ENCODE results near the gene ANKRD28. TPM values are rescaled to one million over a fixed set of nuclear protein-coding genes. Genes with fewer than 3 reads are reported as not detected.

ANKRD28 gene
- polyA plus RNA-seq, 1 experiment, result 50.9 TPM

DNA sequence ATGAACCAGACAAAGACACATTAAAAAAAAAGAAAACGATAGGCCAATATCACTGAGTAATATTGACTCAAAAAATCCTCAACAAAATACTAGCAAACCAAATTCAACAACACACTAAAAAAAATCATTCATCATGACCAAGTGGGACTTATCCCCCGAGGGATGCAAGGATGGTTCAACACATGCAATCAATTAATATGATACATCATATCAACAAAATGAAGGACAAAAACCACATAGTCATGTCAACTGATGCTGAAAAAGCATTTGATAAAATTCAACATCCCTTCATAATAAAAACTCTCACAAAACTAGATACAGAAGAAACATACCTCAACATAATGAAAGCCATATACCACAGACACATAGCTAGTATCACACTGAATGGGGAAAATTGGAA lies 41.8 kb upstream of the ANKRD28 start:
- no peak for DNase-seq (ENCODE audit: low read depth)
- H3K4me3 ChIP-seq (ENCODE audit: low read depth, low read length), result no peak overlapping the region
- no peaks in the 10 kb centered on the region for H3K27me3 ChIP-seq (ENCODE audit: control insufficient read depth, insufficient read depth, low read length)
- TF ChIP-seq, protein P1, sequence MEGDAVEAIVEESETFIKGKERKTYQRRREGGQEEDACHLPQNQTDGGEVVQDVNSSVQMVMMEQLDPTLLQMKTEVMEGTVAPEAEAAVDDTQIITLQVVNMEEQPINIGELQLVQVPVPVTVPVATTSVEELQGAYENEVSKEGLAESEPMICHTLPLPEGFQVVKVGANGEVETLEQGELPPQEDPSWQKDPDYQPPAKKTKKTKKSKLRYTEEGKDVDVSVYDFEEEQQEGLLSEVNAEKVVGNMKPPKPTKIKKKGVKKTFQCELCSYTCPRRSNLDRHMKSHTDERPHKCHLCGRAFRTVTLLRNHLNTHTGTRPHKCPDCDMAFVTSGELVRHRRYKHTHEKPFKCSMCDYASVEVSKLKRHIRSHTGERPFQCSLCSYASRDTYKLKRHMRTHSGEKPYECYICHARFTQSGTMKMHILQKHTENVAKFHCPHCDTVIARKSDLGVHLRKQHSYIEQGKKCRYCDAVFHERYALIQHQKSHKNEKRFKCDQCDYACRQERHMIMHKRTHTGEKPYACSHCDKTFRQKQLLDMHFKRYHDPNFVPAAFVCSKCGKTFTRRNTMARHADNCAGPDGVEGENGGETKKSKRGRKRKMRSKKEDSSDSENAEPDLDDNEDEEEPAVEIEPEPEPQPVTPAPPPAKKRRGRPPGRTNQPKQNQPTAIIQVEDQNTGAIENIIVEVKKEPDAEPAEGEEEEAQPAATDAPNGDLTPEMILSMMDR (IDR thresholded peaks at IDR 0.05; ENCODE audit: insufficient read depth, low read depth, low read length), result no peak
- H3K36me3 ChIP-seq (ENCODE audit: control insufficient read depth, insufficient read depth, low read length), result no peaks in the 10 kb centered on the region
- POLR2A ChIA-PET, result no interaction called here
- CTCF ChIA-PET, result interaction anchor here (0.7 kb wide), 1 partner anchor 206 kb away, joined by 3 read pairs; no protein-coding TSS in a partner anchor

DNA sequence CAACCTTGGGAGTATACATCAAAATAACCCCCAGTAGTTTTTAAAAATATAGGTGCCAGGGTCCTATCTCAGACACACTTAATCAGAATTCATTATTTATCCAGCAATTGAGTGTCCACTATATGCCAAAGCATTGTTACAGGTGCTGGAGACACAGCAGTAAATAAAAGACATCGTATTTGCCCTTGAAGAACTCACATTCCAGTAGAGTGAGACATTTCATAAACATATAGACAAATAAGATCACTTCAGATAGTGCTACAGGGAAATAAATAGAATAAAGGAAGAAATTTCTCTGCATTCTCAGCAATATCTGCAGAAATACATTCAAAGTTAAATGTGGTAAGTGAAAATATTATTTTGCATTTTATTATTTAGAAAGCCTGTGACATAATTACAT lies 34.1 kb upstream of the ANKRD28 start:
- ChIA-PET POLR2A (no interaction called here), CTCF (no interaction called here)
- Histone ChIP-seq H3K27me3 (ENCODE audit: control insufficient read depth, insufficient read depth, low read length) (no peaks in the 10 kb centered on the region), H3K4me3 (ENCODE audit: low read depth, low read length) (no peak overlapping the region), H3K36me3 (ENCODE audit: control insufficient read depth, insufficient read depth, low read length) (no peaks in the 10 kb centered on the region)
- no peak for DNase-seq (ENCODE audit: low read depth)
- TF ChIP-seq, protein P1 (IDR thresholded peaks at IDR 0.05; ENCODE audit: insufficient read depth, low read depth, low read length), result no peak

DNA sequence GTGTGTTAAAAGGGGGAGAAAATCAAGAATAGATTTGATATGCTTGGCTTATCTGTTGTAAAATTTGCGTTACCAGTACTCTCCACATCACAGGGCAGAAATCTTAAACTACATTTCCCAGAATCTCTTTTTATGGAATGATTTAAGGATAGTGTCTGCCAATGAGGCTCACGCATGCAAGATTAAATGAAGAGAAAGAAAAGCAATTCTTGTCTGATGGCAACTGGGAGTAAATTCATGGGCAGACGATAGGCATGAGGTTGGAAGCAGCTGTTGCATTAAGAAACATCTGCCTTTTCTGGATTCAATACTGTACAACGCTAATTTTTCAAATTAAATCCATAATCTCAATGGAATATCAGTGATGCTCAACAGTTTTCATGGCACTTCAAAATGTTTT lies 27.2 kb upstream of the ANKRD28 start:
- DNase-seq (ENCODE audit: low read depth), result no peak
- H3K4me3 ChIP-seq (ENCODE audit: low read depth, low read length), result no peak overlapping the region
- TF ChIP-seq, protein P1 (IDR thresholded peaks at IDR 0.05; ENCODE audit: insufficient read depth, low read depth, low read length), result no peak
- CTCF ChIA-PET, result no interaction called here
- no peaks in the 10 kb centered on the region for H3K27me3 ChIP-seq (ENCODE audit: control insufficient read depth, insufficient read depth, low read length)
- H3K36me3 ChIP-seq (ENCODE audit: control insufficient read depth, insufficient read depth, low read length), result no peaks in the 10 kb centered on the region
- POLR2A ChIA-PET, result no interaction called here

DNA sequence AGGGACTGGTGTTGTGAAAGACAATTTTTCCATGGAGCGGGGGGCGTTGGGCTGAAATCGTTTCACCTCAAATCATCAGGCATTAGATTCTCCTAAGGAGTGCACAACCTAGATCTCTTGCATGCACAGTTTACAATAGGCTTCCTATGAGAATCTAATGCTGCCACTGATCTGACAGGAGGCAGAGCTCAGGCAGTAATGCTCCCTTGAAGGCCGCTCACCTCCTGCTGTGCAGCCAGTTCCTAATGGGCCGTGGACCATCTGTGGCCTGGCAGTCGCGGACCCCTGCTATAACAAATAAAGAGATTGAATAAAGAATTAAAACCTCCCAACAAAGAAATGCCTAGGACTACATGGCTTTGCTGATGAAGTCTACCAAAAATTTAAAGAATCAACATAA lies 25.3 kb upstream of the ANKRD28 start:
- no peaks in the 10 kb centered on the region for H3K27me3 ChIP-seq (ENCODE audit: control insufficient read depth, insufficient read depth, low read length)
- ChIA-PET CTCF (interaction anchor here (0.6 to 1.3 kb wide), 2 partner anchors 137 to 226 kb away, joined by 5 read pairs; no protein-coding TSS in a partner anchor), POLR2A (no interaction called here)
- H3K4me3 ChIP-seq (ENCODE audit: low read depth, low read length), result no peak overlapping the region
- H3K36me3 ChIP-seq (ENCODE audit: control insufficient read depth, insufficient read depth, low read length), result no peaks in the 10 kb centered on the region
- TF ChIP-seq, protein P1 (IDR thresholded peaks at IDR 0.05; ENCODE audit: insufficient read depth, low read depth, low read length), result no peak
- no peak for DNase-seq (ENCODE audit: low read depth)

DNA sequence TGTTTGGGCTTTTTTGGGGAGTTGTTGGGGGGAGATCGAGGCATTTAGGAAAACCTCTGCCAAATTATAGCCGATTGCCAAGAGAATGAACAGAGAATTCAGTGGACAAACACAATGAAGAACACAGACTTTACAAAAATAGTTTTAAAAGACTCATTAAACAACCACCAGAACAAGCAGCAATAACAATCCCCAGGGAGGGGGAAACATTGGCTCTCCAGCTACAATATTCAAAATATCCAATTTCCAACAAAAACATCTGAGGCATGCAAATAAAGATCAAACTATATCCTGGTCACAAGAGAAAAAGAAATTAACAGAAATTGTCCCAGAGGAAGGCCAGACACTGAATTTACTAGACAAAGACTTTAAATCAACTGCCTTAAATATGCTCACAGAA lies 24.5 kb upstream of the ANKRD28 start:
- POLR2A ChIA-PET, result no interaction called here
- CTCF ChIA-PET, result interaction anchor here (1.3 kb wide), 2 partner anchors 227 to 425 kb away, joined by 3 to 5 read pairs; no protein-coding TSS in a partner anchor
- no peak overlapping the region for H3K4me3 ChIP-seq (ENCODE audit: low read depth, low read length)
- TF ChIP-seq, protein P1 (IDR thresholded peaks at IDR 0.05; ENCODE audit: insufficient read depth, low read depth, low read length), result no peak
- H3K36me3 ChIP-seq (ENCODE audit: control insufficient read depth, insufficient read depth, low read length), result no peaks in the 10 kb centered on the region
- DNase-seq (ENCODE audit: low read depth), result no peak
- H3K27me3 ChIP-seq (ENCODE audit: control insufficient read depth, insufficient read depth, low read length), result no peaks in the 10 kb centered on the region
